HepG2 (cell line): ENCODE data around the gene BRIP1. TPM values are rescaled to one million over a fixed set of nuclear protein-coding genes. Genes with fewer than 3 reads are reported as not detected.
A peak's percentile ranks its signal among the peaks of the same experiment; 100 is the strongest.

Experiments
- ADNP ChIP-seq: sonication (generic); formaldehyde crosslinking; IDR thresholded peaks from 2 replicates; pipeline ENCODE4 v1.4.0; 2020; ENCODE audit warnings: missing genetic modification reagents
- ARID2 ChIP-seq: sonication (generic); formaldehyde crosslinking; IDR thresholded peaks from 2 replicates; pipeline ENCODE4 v1.8.1; 2022; ENCODE audit warnings: mild to moderate bottlenecking, missing genetic modification reagents, borderline replicate concordance
- CREBL2 ChIP-seq: sonication (generic); formaldehyde crosslinking; IDR thresholded peaks from 2 replicates; pipeline ENCODE4 v1.8.1; 2023; ENCODE audit warnings: missing genetic modification reagents, mild to moderate bottlenecking, borderline replicate concordance
- HMG20B ChIP-seq: conservative IDR thresholded peaks from 2 replicates; pipeline ENCODE4 v1.6.1; 2016; ENCODE audit warnings: missing genetic modification reagents, missing compliant biosample characterization
- KLF13 ChIP-seq: sonication (generic); formaldehyde crosslinking; IDR thresholded peaks from 2 replicates; pipeline ENCODE4 v1.4.0; 2020; ENCODE audit warnings: mild to moderate bottlenecking, missing genetic modification reagents
- NFIC ChIP-seq: IDR thresholded peaks from 2 replicates; pipeline ENCODE4 v1.6.1; 2012; ENCODE audit warnings: mild to moderate bottlenecking, low read length, inconsistent platforms
- NR2C2 ChIP-seq: sonication (generic); formaldehyde crosslinking; IDR thresholded peaks from 2 replicates; pipeline ENCODE4 v1.4.0; 2020; ENCODE audit warnings: missing genetic modification reagents, mild to moderate bottlenecking, moderate library complexity, borderline replicate concordance
- RFX1 ChIP-seq: fragments of 450-650 bp; IDR thresholded peaks from 2 replicates; pipeline ENCODE4 v1.6.1; 2017
- RNF2 ChIP-seq: fragments of 450-650 bp; conservative IDR thresholded peaks from 2 replicates; pipeline ENCODE4 v1.6.1; 2016; ENCODE audit warnings: low read depth
- TAF1 ChIP-seq: sonication (generic); formaldehyde crosslinking; IDR thresholded peaks from 2 replicates; pipeline ENCODE4 v1.4.0; 2020; ENCODE audit warnings: missing genetic modification reagents
- ZNF20 ChIP-seq: sonication (generic); formaldehyde crosslinking; IDR thresholded peaks from 2 replicates; pipeline ENCODE4 v1.4.0; 2020; ENCODE audit warnings: mild to moderate bottlenecking, moderate library complexity, missing genetic modification reagents
- ZNF205 ChIP-seq: IDR thresholded peaks from 2 replicates; pipeline ENCODE4 v1.6.1; 2018; ENCODE audit warnings: missing biosample characterization, missing genetic modification reagents
- ZNF280D ChIP-seq: sonication (generic); formaldehyde crosslinking; IDR thresholded peaks from 2 replicates; pipeline ENCODE4 v1.5.1; 2020; ENCODE audit warnings: mild to moderate bottlenecking, missing genetic modification reagents
- ZNF354B ChIP-seq: sonication (generic); formaldehyde crosslinking; IDR thresholded peaks from 2 replicates; pipeline ENCODE4 v1.8.0; 2022; ENCODE audit warnings: mild to moderate bottlenecking, missing genetic modification reagents
- ZNF609 ChIP-seq: sonication (generic); formaldehyde crosslinking; IDR thresholded peaks from 2 replicates; pipeline ENCODE4 v1.4.0; 2020; ENCODE audit warnings: mild to moderate bottlenecking, missing genetic modification reagents, borderline replicate concordance
- ZNF780A ChIP-seq: sonication (generic); formaldehyde crosslinking; IDR thresholded peaks from 2 replicates; pipeline ENCODE4 v1.8.0; 2022; ENCODE audit warnings: mild to moderate bottlenecking, missing genetic modification reagents, moderate library complexity
- ZNF784 ChIP-seq: sonication (generic); formaldehyde crosslinking; IDR thresholded peaks from 2 replicates; pipeline ENCODE4 v1.5.1; 2020; ENCODE audit warnings: missing genetic modification reagents, mild to moderate bottlenecking, borderline replicate concordance
- ZSCAN21 ChIP-seq: sonication (generic); formaldehyde crosslinking; IDR thresholded peaks from 2 replicates; pipeline ENCODE4 v1.8.0; 2022; ENCODE audit warnings: mild to moderate bottlenecking, missing genetic modification reagents, moderate library complexity, borderline replicate concordance
- polyA plus RNA-seq, 8 experiments: library from polyadenylated mRNA; depleted of rRNA in 3 of 8; stranded (reverse) in 7 of 8; unstranded in 1 of 8; fragments of >200 nt; fragmentation: Illumina TruSeq in 4 of 8; extraction: Trizol in 4 of 8; gene quantifications; 2 replicates each; pipeline versions ENCODE4 v1.2.1 to v1.2.3, GENCODE V29; 2011 to 2016; ENCODE audit warnings: low read depth in 4 of 8, missing spikeins in 1 of 8, mixed read lengths in 1 of 8; ENCODE audit not compliant: insufficient read depth in 1 of 8
- total RNA-seq, 5 experiments: library from RNA; depleted of rRNA; stranded (reverse); fragments of >200 nt; fragmentation: Illumina TruSeq; extraction: Trizol; gene quantifications; 2 replicates each; pipeline ENCODE4 v1.2.3, GENCODE V29; 2016; ENCODE audit warnings: low read depth in 1 of 5

BRIP1 gene
- total and polyA plus RNA-seq, 2 of the 13 experiments (the other 11 are each of a cell fraction or from before 2014, with no cell fraction given), result 3.8 to 27.7 TPM

- TF ChIP-seq ZNF609 (0 out of 2 replicates have a peak, but pooled peaks have one; percentile 34), ZNF784 (CRISPR knock-in tag) (no peak; the same call in 1 of the 2 replicates), ADNP (CRISPR knock-in tag) (no peak), NFIC (no peak), TAF1 (CRISPR knock-in tag) (peak; percentile 71), RFX1 (no peak), KLF13 (no peak), ZNF205 (CRISPR knock-in tag) (no peak), NR2C2 (CRISPR knock-in tag) (peak; percentile 95), HMG20B (CRISPR knock-in tag) (no peak), ARID2 (CRISPR knock-in tag) (peak; percentile 82), ZNF20 (CRISPR knock-in tag) (no peak), ZNF780A (CRISPR knock-in tag) (no peak), ZNF354B (CRISPR knock-in tag) (no peak), RNF2 (no peak; the same call in 1 of the 2 replicates), CREBL2 (CRISPR knock-in tag) (no peak), ZSCAN21 (CRISPR knock-in tag) (no peak; the same call in 1 of the 2 replicates), ZNF280D (CRISPR knock-in tag) (peak; percentile 74)
These were observed at the start of gene BRIP1 (continued) for GRCh38 chr17:61862975-61863800.
